Thyroid gland (tissue), 4 donors: ENCODE results near the gene GOLGA6C.

Source experiments
- CTCF ChIP-seq, 6 experiments: fragments of 200-600 bp in 3 of 6; fragments of 450-650 bp in 3 of 6; sonication (generic) in 3 of 6; IDR thresholded peaks; one replicate each; pipeline ENCODE4 v1.5.1; 2016 to 2019; ENCODE audit warnings: antibody characterized with exemption in 6 of 6, mild to moderate bottlenecking in 2 of 6, inconsistent platforms in 1 of 6, moderate library complexity in 1 of 6
- POLR2A ChIP-seq, 2 donors: fragments of 450-650 bp; IDR thresholded peaks; one replicate each; pipeline ENCODE4 v1.6.1; 2017; ENCODE audit warnings: antibody characterized with exemption in 2 of 2, mild to moderate bottlenecking in 2 of 2, moderate library complexity in 1 of 2

GRCh38 chr15:75213768-75214221 lies 44.3 kb upstream of the GOLGA6C start:
- TF ChIP-seq POLR2A (IDR thresholded peaks at IDR 0.05) (no peak), CTCF (IDR thresholded peaks at IDR 0.05) (no peak)
